ENCODE data around the gene ISCA2. TPM values are rescaled to one million over a fixed set of nuclear protein-coding genes. Genes with fewer than 3 reads are reported as not detected.
"Not testable (repeated sequence)": the region's sequence is repeated elsewhere in the genome, so short reads cannot be mapped to it uniquely, and the experiment has no call there.

The ISCA2 gene, protein sequence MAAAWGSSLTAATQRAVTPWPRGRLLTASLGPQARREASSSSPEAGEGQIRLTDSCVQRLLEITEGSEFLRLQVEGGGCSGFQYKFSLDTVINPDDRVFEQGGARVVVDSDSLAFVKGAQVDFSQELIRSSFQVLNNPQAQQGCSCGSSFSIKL
- 16.6 to 18.9 TPM (median 16.9 TPM) in 3 replicates for total RNA-seq
- long read RNA-seq, transcript ISCA2-204 (4 exons, 2,626 nt): major isoform, 27 of 30 reads
- long read RNA-seq, partial matches to known transcripts: 1 of 30 reads
- long read RNA-seq, other reads (novel, unspliced or antisense): 1 of 30 reads

DNA sequence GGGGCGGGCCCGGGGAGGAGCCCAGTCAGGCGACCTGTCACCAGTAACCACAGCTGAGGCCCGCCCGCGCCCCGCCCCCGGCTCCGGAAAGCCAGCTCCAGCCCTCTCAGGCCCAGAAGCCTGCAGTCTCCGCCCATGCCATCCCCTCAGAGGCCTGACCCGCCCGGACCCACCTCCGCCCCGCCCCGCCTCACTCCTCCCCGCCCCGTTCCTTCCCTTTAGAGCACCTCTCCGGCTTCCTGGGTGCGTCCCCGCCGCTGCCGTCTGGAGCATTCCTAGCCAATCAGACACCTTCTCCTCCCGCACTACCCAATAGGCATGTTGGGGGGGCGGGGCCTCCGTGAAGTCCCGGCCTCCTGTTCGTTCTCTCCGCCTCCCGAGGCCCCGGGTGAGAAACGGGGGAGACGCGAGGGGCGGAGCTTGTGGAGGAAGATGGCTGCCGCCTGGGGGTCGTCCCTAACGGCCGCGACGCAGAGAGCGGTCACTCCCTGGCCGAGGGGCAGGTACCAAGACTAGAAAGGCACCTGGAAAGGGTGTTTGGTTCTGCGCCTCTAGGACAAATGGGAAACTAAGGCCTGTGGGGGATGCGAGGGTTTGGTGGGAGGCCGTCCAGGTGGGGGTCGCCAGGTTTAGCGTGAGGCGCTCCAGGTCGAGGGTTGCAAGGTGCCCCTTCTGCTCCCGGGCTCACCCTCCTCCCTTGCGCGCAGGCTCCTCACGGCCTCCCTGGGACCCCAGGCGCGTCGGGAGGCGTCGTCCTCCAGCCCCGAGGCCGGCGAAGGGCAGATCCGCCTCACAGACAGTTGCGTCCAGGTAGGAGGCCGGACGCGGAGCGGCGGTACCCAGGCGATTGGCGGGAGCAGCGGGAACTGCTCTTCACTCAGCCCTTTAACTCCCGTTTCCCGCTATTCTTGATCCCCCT lies at the start of gene ISCA2:
Gene ISCA2, plus strand, starts transcription at position 423 of the 919 bp plus-strand sequence. Its CDS starts 10 bp downstream, at position 433.
- no peaks in the 10 kb centered on the region for H3K9me3 Mint-ChIP-seq (ENCODE audit: low read depth)
- H3K36me3 Mint-ChIP-seq (ENCODE audit: low read depth): no peaks in the 10 kb centered on the region
- TF ChIP-seq, protein P1, sequence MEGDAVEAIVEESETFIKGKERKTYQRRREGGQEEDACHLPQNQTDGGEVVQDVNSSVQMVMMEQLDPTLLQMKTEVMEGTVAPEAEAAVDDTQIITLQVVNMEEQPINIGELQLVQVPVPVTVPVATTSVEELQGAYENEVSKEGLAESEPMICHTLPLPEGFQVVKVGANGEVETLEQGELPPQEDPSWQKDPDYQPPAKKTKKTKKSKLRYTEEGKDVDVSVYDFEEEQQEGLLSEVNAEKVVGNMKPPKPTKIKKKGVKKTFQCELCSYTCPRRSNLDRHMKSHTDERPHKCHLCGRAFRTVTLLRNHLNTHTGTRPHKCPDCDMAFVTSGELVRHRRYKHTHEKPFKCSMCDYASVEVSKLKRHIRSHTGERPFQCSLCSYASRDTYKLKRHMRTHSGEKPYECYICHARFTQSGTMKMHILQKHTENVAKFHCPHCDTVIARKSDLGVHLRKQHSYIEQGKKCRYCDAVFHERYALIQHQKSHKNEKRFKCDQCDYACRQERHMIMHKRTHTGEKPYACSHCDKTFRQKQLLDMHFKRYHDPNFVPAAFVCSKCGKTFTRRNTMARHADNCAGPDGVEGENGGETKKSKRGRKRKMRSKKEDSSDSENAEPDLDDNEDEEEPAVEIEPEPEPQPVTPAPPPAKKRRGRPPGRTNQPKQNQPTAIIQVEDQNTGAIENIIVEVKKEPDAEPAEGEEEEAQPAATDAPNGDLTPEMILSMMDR (IDR thresholded peaks at IDR 0.05): no peak
- peaks cover 29% of the 10 kb centered on the region for H3K4me1 Mint-ChIP-seq (ENCODE audit: low read depth)
- H3K27me3 Mint-ChIP-seq (ENCODE audit: low read depth): no peaks in the 10 kb centered on the region
- peak within 1 kb of the TSS; percentile 85 for H3K27ac Mint-ChIP-seq (ENCODE audit: unreplicated experiment)
- no peak within 1 kb of the TSS for H3K4me3 Mint-ChIP-seq (ENCODE audit: unreplicated experiment)
- peak; percentile 100 for DNase-seq (ENCODE audit: low spot score)

DNA sequence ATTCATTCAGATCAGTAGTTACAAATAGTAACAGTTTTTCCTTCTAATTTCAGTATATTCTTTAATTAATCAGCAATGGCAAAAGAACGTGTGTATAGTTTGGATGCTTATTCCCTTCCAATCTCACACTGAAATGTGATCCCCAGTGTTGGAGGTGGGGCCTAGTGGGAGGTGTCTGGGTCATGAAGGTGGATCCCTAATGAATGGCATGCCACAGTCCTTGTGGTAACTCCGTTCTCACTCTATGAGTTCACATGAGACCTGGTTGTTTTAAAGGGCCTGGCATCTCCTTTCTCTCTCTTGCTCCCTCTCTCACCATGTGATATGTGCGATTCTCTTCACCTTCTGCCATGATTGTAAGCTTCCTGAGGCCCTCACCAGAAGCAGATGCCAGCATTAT lies 48.7 kb upstream of the ISCA2 start:
- TF ChIP-seq, protein P1 (IDR thresholded peaks at IDR 0.05): no peak
- Mint-ChIP-seq H3K4me3 (ENCODE audit: unreplicated experiment) (no peak overlapping the region), H3K9me3 (ENCODE audit: low read depth) (no peaks in the 10 kb centered on the region), H3K4me1 (ENCODE audit: low read depth) (no peaks in the 10 kb centered on the region), H3K27ac (ENCODE audit: unreplicated experiment) (no peak overlapping the region), H3K36me3 (ENCODE audit: low read depth) (no peaks in the 10 kb centered on the region), H3K27me3 (ENCODE audit: low read depth) (peaks cover 47% of the 10 kb centered on the region)
- DNase-seq (ENCODE audit: low spot score): no peak

DNA sequence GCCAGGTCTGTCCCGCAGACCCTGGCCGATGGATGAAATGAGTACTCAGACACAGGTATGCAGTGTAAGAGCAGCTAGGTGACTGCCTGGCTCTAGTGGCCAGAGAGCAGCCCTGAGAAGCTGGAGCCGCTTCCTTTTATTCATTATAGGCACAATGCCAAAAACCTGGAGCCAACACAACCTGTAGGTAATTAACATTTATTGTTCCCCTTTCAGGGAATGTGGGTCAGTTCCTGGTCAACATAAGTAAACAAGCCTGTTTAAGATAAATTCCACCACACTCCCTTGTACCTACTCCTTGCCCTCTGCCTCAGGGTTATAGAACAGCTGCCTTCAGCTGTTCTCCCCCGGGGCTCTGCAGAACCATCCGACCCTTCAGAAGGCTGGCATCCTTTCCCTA lies 39.2 kb upstream of the ISCA2 start:
- H3K4me1 Mint-ChIP-seq (ENCODE audit: low read depth); DNase-seq (ENCODE audit: low spot score); H3K9me3 Mint-ChIP-seq (ENCODE audit: low read depth); H3K27ac Mint-ChIP-seq (ENCODE audit: unreplicated experiment); H3K4me3 Mint-ChIP-seq (ENCODE audit: unreplicated experiment); H3K36me3 Mint-ChIP-seq (ENCODE audit: low read depth): not testable (repeated sequence)
- H3K27me3 Mint-ChIP-seq (ENCODE audit: low read depth): peaks cover 44% of the 10 kb centered on the region

DNA sequence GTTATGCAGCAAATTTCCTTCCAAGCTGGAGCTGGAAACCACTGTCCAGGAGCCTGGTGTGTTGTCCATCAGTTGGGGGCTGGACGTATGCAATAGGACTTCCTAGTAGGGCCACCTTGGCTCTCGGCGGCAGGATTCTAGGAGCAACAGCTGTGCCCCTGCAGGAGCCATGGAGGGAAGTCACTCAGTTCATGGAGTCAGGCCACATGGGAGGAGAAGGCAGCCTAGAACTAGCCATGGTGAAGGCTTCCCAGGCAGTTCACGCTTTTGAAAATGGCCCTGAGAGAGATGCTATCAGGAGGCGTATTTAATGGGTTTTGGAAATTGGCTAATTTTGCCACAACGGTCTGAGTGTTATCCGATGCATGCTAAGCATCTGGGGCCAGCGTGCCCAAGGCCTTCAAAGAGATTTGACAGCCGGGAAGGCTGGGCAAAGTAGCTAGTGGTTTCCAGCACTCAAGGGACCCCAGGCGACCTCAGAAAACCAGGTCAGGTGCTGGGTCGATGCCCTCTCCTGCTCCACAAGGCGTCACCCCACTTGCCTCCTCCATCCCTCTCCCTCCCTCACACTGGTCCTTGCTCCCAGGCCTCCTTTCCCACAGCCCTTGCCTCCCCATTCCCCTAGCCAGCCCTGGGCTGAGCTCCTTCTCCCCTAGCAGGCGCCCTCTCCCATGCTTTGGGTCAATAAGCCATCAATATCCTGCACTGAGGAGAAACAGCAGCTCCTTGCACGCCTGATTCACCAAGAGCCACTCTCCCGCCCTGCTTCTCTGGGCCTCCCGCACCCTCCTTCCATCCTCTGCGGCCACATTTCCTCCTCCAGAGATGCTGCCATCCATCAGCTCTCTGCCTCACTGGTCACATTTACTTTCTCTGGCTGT lies 36.6 kb upstream of the ISCA2 start:
- Mint-ChIP-seq H3K27me3 (ENCODE audit: low read depth) (peaks cover 28% of the 10 kb centered on the region), H3K27ac (ENCODE audit: unreplicated experiment) (no peak overlapping the region), H3K4me1 (ENCODE audit: low read depth) (peaks cover 3% of the 10 kb centered on the region), H3K4me3 (ENCODE audit: unreplicated experiment) (no peak overlapping the region), H3K36me3 (ENCODE audit: low read depth) (peaks cover 1% of the 10 kb centered on the region), H3K9me3 (ENCODE audit: low read depth) (no peaks in the 10 kb centered on the region)
- TF ChIP-seq, protein P1 (IDR thresholded peaks at IDR 0.05): no peak
- no peak for DNase-seq (ENCODE audit: low spot score)

DNA sequence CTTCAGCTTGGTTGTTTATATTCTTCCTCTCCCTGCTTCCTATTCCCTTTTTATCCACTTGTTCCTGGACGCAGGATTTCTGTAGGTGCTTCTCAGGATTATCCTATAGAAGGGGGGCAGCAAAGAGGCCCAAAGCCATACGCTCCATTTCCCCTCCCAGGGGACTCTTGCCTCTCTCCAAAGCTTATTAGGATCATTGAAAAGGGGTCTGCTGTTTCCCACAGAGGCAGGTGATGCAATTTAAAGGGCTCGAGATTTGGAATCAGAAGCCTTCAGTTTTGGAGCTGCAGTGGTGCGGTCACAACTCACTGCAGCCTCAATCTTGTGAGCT lies 36.0 kb upstream of the ISCA2 start:
- no peaks in the 10 kb centered on the region for H3K36me3 Mint-ChIP-seq (ENCODE audit: low read depth)
- no peaks in the 10 kb centered on the region for H3K9me3 Mint-ChIP-seq (ENCODE audit: low read depth)
- H3K4me3 Mint-ChIP-seq (ENCODE audit: unreplicated experiment): no peak overlapping the region

More for the DNA sequence above, 36.0 kb upstream of the ISCA2 start:
- no peak for DNase-seq (ENCODE audit: low spot score)
- Mint-ChIP-seq H3K27ac (ENCODE audit: unreplicated experiment) (no peak overlapping the region), H3K27me3 (ENCODE audit: low read depth) (peaks cover 24% of the 10 kb centered on the region), H3K4me1 (ENCODE audit: low read depth) (peaks cover 3% of the 10 kb centered on the region)
- TF ChIP-seq, protein P1 (IDR thresholded peaks at IDR 0.05): no peak
